LoVo (cell line): ENCODE data around the gene CCDC24.
A peak's percentile ranks its signal among the peaks of the same experiment; 100 is the strongest.

Source experiments
- DNase-seq: peaks from one replicate; pipeline ENCODE4 v3.0.0-alpha.2; 2016; ENCODE audit warnings: low spot score

Gene CCDC24

GRCh38 chr1:43991476-43992231 is at the start of gene CCDC24:
CCDC24 (plus strand) TSS chr1:43991599; CDS start chr1:43991879, 280 bp downstream.
- DNase-seq: peak; percentile 84

GRCh38 chr1:43942411-43942810 is 49.0 kb upstream of the CCDC24 start:
- DNase-seq: no peak

DNA sequence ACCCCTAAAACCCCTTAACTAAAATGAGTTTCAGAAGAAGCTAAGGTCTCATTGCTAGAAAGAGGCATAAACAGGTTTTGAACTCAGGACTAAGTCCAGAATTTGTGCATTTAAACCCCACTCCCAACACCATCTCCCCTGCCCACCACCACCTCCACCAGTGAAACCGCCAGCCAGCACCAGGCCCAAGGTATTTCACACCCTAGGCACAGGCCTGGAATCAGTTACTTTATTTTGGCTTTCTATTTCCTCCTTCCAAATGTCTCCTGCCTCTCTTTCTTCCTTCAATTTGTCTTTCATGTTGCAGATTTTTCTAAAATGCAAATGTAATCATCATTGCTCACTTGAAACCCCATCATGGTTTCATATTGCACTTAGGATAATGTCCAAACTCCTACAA is 46.5 kb upstream of the CCDC24 start:
- no peak for DNase-seq

- DNase-seq: no peak
Observed at GRCh38 chr1:43945674-43946235, 45.6 kb upstream of the CCDC24 start.

DNA sequence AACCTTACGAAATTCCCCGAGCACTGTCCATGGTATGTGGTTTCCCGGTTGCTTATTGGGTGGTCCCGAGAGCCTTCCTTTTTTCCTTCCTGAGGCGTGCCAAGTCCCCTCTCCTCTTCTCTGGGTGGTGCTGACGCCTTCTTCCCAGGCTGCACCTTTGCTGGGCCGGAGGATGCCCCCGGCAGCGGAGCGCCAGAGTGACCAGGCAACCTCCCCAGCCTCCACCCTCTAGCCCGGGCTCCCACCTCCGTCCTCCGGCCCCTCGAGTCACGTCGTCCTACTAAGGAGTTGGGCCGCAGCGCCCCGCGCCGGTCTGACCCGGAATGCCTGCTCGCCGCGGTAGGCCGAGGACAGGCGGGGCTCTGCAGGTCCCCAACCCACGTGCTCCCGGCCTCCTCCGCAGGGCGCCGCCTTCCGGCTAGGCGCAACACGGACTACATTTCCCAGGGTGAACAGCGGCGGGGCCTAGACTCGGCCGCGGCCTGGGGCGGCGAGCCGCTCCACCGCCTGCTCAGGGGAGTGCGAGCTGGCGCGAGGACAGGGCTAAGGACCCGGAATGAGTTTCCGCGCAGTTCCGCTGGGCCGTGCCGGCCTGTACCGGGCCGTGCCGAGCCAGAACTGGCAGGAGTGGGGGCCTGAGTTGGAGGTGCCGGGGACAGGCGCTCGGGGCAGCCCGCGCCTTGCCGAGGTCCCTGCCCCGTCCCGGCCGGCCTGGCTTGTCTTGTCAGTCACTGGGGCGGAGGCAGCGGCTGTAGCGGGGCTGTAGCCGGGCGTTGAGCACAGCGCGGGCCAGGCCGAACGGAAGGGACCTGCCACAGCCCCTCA is 45.0 kb upstream of the CCDC24 start, which contains the start of gene IPO13:
TSS of gene IPO13 (plus strand) at position 715 of the 825 bp plus-strand sequence. CDS start 651 bp downstream, outside the sequence.
- DNase-seq: peak; percentile 95

- no peak for DNase-seq
Observed at GRCh38 chr1:43947061-43947873, 44.1 kb upstream of the CCDC24 start.

DNA sequence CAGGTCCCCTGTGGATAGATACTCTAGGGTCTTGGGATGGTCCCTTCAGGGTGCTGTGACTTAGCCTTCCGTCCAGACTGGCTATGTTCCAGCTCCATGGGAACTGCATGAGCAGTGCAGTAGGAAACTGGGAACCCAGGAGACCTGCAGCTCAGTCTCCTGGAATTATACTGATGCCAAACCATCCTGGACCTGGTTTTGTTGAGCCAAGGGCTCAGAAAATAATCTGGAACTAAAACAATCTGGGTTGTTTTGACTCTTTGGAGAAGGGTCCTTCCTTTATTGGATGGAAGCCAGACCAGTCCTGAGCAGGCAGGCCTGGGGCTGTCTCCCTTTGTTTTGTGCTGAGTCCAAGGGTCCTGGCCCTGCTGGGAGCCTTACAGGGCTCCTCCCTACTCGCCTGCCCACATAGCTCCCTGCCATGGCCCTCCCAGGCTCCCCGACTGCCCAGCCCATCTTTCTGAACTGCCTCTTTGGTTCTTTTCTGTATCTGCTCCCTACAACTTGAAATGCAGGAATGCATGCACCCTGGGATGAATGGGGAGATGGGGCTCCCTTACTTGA is 43.4 kb upstream of the CCDC24 start:
- DNase-seq: no peak

- no peak for DNase-seq
Observed at GRCh38 chr1:43949678-43950077, 41.7 kb upstream of the CCDC24 start.

DNA sequence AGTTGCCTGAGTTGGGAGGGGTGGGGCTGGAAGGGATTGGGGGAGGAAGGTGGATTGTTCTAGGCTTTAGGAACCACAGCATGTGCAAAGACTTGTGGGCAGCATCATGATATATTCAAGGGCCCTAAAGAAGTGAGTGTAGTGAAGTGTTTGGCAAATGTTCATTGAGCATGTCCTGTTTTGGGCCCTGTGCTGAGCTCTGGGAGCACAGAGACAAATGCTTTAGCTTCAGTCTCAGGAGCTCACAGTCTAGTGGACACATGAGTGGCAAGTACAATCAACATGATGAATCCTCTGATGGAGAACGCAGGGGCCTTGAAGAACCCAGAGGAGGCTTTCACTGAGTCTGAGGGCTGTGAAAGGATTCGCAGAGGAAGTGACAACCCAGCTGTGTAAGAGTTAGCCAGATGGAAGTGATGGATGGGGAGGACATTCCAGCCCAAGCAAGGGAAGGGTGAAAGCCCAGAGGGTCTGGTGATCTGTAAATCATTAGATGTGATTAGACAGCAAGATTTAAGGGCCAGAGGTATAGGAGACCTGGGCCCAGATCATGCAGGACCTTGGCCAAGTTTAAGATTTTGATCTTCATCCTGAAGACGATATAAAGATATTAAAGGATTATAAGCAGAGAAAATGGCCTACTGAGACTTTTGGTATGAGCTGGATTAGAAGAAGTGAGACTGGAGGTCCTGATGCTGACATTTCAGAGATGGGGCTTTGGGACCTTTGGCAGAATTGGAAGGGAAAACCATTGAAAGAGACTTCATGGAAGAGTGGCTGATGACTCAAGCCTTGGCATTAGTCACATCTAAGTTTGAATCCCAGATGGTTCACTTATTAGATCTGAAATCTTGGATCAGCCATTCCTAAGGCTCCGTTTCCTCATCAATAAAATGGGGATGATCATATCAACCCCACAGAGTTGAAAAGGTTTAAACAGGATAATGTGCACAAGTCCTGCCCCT is 40.1 kb upstream of the CCDC24 start:
- DNase-seq: no peak

DNA sequence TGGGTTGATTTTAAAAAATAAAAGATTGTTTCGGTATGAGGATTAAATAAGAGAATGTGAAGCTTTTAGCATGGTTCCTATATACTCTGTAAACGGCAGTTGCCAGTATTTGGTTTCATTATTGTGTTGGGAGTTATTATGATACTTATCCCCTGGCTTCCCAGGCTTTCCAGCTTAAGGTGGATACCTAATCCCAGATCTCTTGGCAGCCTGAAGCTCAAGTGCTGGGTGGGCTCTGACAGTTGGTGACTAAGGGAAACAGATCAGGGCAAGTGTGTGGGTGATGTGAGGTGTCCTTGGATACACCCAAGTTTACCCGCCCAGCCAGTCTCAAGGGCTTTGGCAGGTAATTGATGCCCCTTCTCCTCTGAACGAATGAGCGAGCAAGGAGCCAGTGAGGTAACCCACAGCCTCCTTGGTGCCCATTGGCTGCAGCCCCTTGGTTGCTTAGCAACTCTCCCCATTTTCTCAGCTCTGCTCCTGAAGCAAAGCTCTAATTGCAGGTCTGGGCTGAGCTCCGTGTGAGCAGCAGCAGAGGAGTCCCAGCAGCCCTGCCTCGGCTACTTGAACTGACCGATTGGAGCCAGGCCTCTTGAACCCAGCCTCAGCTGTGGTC is 38.6 kb upstream of the CCDC24 start:
- DNase-seq: no peak

DNA sequence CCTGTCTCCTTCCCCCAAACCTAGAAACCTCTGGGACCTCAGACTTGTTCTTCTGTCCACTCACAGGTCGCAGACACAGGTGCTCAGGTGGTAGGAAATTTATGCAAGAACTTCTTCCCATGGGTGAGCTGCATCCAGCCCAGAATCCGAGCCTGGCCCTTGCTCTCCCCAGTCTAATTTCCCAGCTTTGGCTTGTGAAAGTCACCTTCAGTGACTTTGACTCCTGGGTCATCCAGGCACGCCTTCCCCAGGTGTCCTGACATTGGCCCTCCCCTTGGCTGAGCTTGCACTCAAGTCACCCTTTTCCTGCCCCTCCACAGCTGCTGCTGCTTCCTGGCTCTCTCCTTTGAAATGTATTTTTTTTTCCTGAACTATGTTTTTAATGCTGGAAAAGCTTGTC is 38.0 kb upstream of the CCDC24 start:
- no peak for DNase-seq

- no peak for DNase-seq
Observed at GRCh38 chr1:43954036-43954435, 37.4 kb upstream of the CCDC24 start.

GRCh38 chr1:43956234-43956633 is 35.2 kb upstream of the CCDC24 start:
- DNase-seq: no peak

DNA sequence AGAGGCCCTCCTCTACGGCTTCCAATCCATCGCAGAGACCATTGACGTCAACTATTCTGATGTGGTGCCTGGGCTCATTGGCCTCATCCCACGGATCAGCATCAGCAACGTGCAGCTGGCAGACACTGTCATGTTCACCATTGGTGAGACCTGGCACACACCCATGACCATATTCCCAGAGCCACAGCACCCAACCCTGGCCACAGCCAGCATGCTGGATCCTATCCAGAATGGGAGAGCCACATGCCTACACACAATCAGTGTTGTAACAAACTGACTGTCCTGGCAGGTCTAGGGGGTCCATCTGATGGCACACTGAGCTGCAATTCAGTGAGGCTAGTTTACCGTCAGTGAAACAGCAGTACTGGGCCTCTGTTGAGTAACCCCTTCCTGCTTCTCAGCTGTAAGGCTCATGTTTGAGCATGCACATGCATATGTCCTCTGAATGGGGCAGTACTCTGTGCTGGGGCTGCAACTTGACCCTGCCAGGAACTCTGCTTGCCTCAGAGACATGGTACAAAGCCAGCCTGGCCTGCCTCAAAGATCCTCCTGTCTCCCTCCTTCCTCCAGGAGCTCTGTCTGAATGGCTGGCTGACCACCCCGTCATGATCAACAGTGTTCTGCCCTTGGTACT is 33.9 kb upstream of the CCDC24 start:
- no peak for DNase-seq

DNA sequence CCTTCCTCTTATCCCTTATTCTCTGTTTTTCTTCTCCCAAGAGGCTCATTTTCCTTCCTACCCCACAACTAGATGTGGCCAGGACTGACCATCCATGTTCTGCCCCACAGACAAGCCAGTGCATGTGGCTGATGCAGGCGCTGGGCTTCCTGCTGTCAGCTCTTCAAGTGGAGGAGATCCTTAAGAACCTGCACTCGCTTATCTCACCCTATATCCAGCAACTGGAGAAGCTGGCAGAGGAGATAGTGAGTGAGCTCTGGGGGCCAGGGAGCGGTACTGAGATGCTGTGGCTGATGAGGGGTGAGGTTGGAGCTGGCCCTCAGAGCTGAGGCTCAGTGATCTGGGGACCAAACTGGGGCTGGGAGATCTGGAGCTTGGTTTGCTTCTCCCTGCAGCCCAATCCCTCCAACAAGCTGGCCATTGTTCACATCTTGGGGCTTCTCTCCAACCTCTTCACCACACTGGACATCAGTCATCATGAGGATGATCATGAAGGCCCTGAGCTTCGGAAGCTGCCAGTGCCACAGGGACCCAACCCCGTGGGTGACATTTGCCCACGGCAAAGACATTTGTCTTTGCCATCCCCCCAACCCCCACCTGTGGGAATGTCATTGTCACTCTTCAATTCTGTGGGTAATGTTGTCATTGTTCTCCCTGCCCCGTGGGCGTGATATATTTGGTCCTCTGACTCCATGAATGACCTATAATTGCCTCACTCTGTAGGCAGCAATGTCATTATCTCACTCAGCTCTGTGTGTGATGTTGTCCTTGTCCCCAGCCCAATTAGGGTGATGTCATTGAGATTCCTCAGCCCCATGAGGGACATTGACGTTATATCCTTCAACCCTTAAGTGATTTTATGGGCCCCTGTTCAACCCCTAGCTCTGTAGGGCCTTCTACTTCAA is 32.8 kb upstream of the CCDC24 start:
- DNase-seq: no peak

DNA sequence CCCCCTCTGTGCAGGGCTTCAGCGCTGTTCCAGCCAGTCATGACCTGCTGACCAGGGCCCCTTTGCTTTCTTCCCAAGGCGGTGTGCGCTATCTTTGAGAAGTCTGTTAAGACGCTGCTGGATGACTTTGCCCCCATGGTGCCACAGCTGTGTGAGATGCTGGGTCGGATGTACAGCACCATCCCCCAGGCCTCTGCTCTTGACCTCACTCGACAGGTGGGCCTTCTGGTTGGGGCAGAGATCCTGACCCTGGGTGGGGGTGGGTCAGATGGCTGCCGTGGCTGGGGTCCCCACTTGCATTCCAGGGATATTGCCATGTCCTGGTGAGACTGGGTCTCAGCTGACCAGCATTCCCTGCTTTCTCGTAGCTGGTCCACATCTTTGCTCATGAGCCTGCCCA is 30.6 kb upstream of the CCDC24 start:
- no peak for DNase-seq

- DNase-seq: no peak
Observed at GRCh38 chr1:43961692-43962091, 29.7 kb upstream of the CCDC24 start.

DNA sequence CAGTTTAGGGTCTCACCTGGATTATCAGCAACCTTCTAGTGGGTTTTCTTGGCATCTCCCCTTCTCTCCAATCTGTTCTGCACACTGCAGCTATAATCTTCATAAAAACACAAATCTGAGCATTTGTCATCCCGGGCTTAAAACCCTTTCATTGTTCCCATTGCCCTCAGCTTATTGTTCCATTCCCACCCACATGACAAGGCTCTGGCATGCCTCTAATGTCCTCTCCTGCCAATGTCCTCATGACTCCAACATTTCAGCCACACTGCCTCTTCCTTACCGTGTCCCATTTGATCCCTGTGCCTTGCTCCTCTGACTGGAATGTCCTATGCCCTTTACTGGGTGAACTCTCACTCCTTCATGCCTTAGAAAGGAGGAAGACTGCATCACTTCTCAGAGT is 29.1 kb upstream of the CCDC24 start:
- no peak for DNase-seq

DNA sequence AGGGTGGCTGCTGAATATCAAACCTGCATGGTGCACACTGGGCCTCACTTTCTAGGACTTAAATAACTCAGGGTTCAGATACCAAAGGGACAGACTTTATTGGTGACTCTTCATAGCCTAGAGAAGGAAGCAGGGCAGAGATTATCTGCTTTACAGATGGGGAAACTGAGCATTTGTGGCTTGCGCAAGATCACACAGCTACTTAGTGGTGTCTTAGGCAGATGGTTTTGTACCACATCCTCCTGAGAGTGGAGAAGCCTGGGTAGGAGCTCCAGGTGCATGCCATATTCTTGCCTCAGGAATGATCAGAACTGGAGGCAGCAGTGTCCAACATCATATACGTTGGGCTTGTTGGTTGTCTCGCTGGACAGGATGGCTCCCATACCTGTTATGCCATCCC is 28.4 kb upstream of the CCDC24 start:
- no peak for DNase-seq
